Measurements from ENCODE around the gene RNF182.

The RNF182 gene

GRCh38 chr6:14008809-14009208 lies 84.1 kb downstream of the RNF182 start:
- no peaks in the 10 kb centered on the region for H3K79me1 ChIP-seq (ENCODE audit: low read length)
- no peak overlapping the region for H3K4me2 ChIP-seq (ENCODE audit: low read length)
- H4K8ac ChIP-seq (ENCODE audit: low read depth, low read length) = no peak overlapping the region
- no peak overlapping the region for H2BK15ac ChIP-seq (replicated peaks; ENCODE audit: low read depth)
- no peak overlapping the region for H3K27ac ChIP-seq (ENCODE audit: low read depth, low read length)
- H3K4ac ChIP-seq (ENCODE audit: low read depth, low read length) = no peak overlapping the region
- H3K4me3 ChIP-seq (ENCODE audit: low read length) = no peak overlapping the region
- no peaks in the 10 kb centered on the region for H3K36me3 ChIP-seq (ENCODE audit: control insufficient read depth, insufficient read depth, low read length)
- H4K5ac ChIP-seq (ENCODE audit: low read length) = no peak overlapping the region
- H3K79me2 ChIP-seq (ENCODE audit: control insufficient read depth, insufficient read depth, low read length) = no peaks in the 10 kb centered on the region
- no peak overlapping the region for H2AK5ac ChIP-seq (ENCODE audit: low read length)
- H3K23ac ChIP-seq (ENCODE audit: low read length) = no peak overlapping the region
- H3K56ac ChIP-seq (ENCODE audit: low read length) = no peak overlapping the region
- H3K4me1 ChIP-seq (ENCODE audit: control insufficient read depth, low read depth, low read length) = no peaks in the 10 kb centered on the region
- no peak overlapping the region for H3K9ac ChIP-seq (ENCODE audit: low read length)
- DNase-seq = no peak
- no peak overlapping the region for H2BK5ac ChIP-seq (ENCODE audit: low read length)
- WGBS (ENCODE audit: extremely low coverage, insufficient coverage, low lambda C conversion rate) = no CpG with 5 or more reads among the region's 5 CpGs
- H3K27me3 ChIP-seq (ENCODE audit: insufficient read depth, low read length, poor library complexity) = no peaks in the 10 kb centered on the region
- H3K18ac ChIP-seq (ENCODE audit: low read length) = no peak overlapping the region
- no peak overlapping the region for H2BK120ac ChIP-seq (ENCODE audit: low read depth, low read length)

GRCh38 chr6:14009431-14009830 lies 84.7 kb downstream of the RNF182 start:
- Histone ChIP-seq H3K79me2 (ENCODE audit: control insufficient read depth, insufficient read depth, low read length) (no peaks in the 10 kb centered on the region), H3K9ac (ENCODE audit: low read length) (no peak overlapping the region), H2BK5ac (ENCODE audit: low read length) (no peak overlapping the region), H2BK120ac (ENCODE audit: low read depth, low read length) (no peak overlapping the region), H2BK15ac (replicated peaks; ENCODE audit: low read depth) (no peak overlapping the region), H3K4me3 (ENCODE audit: low read length) (no peak overlapping the region), H3K4me2 (ENCODE audit: low read length) (no peak overlapping the region), H3K23ac (ENCODE audit: low read length) (no peak overlapping the region), H3K4me1 (ENCODE audit: control insufficient read depth, low read depth, low read length) (no peaks in the 10 kb centered on the region), H4K8ac (ENCODE audit: low read depth, low read length) (no peak overlapping the region), H3K18ac (ENCODE audit: low read length) (no peak overlapping the region), H3K56ac (ENCODE audit: low read length) (no peak overlapping the region), H3K36me3 (ENCODE audit: control insufficient read depth, insufficient read depth, low read length) (no peaks in the 10 kb centered on the region), H3K27ac (ENCODE audit: low read depth, low read length) (no peak overlapping the region), H3K4ac (ENCODE audit: low read depth, low read length) (no peak overlapping the region), H4K5ac (ENCODE audit: low read length) (no peak overlapping the region), H3K27me3 (ENCODE audit: insufficient read depth, low read length, poor library complexity) (no peaks in the 10 kb centered on the region), H2AK5ac (ENCODE audit: low read length) (no peak overlapping the region), H3K79me1 (ENCODE audit: low read length) (no peaks in the 10 kb centered on the region)
- no peak for DNase-seq
- no CpG with 5 or more reads among the region's 3 CpGs for WGBS (ENCODE audit: extremely low coverage, insufficient coverage, low lambda C conversion rate)

GRCh38 chr6:14010275-14010674 lies 85.5 kb downstream of the RNF182 start:
- no peak overlapping the region for H2BK15ac ChIP-seq (replicated peaks; ENCODE audit: low read depth)
- no peak overlapping the region for H3K23ac ChIP-seq (ENCODE audit: low read length)
- no peak overlapping the region for H3K4me3 ChIP-seq (ENCODE audit: low read length)
- H3K36me3 ChIP-seq (ENCODE audit: control insufficient read depth, insufficient read depth, low read length) = no peaks in the 10 kb centered on the region
- no peak overlapping the region for H3K27ac ChIP-seq (ENCODE audit: low read depth, low read length)
- H2BK120ac ChIP-seq (ENCODE audit: low read depth, low read length) = no peak overlapping the region
- H3K79me2 ChIP-seq (ENCODE audit: control insufficient read depth, insufficient read depth, low read length) = no peaks in the 10 kb centered on the region
- WGBS (ENCODE audit: extremely low coverage, insufficient coverage, low lambda C conversion rate) = no CpG with 5 or more reads among the region's 3 CpGs
- no peaks in the 10 kb centered on the region for H3K4me1 ChIP-seq (ENCODE audit: control insufficient read depth, low read depth, low read length)
- no peak overlapping the region for H2AK5ac ChIP-seq (ENCODE audit: low read length)
- H3K56ac ChIP-seq (ENCODE audit: low read length) = no peak overlapping the region
- no peak overlapping the region for H3K9ac ChIP-seq (ENCODE audit: low read length)
- H3K4ac ChIP-seq (ENCODE audit: low read depth, low read length) = no peak overlapping the region
- no peak overlapping the region for H4K5ac ChIP-seq (ENCODE audit: low read length)
- no peak overlapping the region for H3K4me2 ChIP-seq (ENCODE audit: low read length)
- no peak overlapping the region for H2BK5ac ChIP-seq (ENCODE audit: low read length)
- H3K79me1 ChIP-seq (ENCODE audit: low read length) = no peaks in the 10 kb centered on the region
- no peak overlapping the region for H3K18ac ChIP-seq (ENCODE audit: low read length)
- no peak for DNase-seq
- H4K8ac ChIP-seq (ENCODE audit: low read depth, low read length) = no peak overlapping the region
- no peaks in the 10 kb centered on the region for H3K27me3 ChIP-seq (ENCODE audit: insufficient read depth, low read length, poor library complexity)

- Histone ChIP-seq H3K4ac (ENCODE audit: low read depth, low read length) (no peak overlapping the region), H3K79me1 (ENCODE audit: low read length) (no peaks in the 10 kb centered on the region), H3K4me1 (ENCODE audit: control insufficient read depth, low read depth, low read length) (no peaks in the 10 kb centered on the region), H3K56ac (ENCODE audit: low read length) (no peak overlapping the region), H4K8ac (ENCODE audit: low read depth, low read length) (no peak overlapping the region), H3K27ac (ENCODE audit: low read depth, low read length) (no peak overlapping the region), H2AK5ac (ENCODE audit: low read length) (no peak overlapping the region), H2BK5ac (ENCODE audit: low read length) (no peak overlapping the region), H2BK15ac (replicated peaks; ENCODE audit: low read depth) (no peak overlapping the region), H4K5ac (ENCODE audit: low read length) (no peak overlapping the region), H3K23ac (ENCODE audit: low read length) (no peak overlapping the region), H3K79me2 (ENCODE audit: control insufficient read depth, insufficient read depth, low read length) (no peaks in the 10 kb centered on the region), H3K4me2 (ENCODE audit: low read length) (no peak overlapping the region), H3K9ac (ENCODE audit: low read length) (no peak overlapping the region), H3K27me3 (ENCODE audit: insufficient read depth, low read length, poor library complexity) (no peaks in the 10 kb centered on the region), H3K4me3 (ENCODE audit: low read length) (no peak overlapping the region), H2BK120ac (ENCODE audit: low read depth, low read length) (no peak overlapping the region), H3K18ac (ENCODE audit: low read length) (no peak overlapping the region), H3K36me3 (ENCODE audit: control insufficient read depth, insufficient read depth, low read length) (no peaks in the 10 kb centered on the region)
- 100% methylated on average over 3 of the region's 5 CpGs for WGBS (ENCODE audit: extremely low coverage, insufficient coverage, low lambda C conversion rate)
- no peak for DNase-seq
Observed at GRCh38 chr6:14012313-14013030, 87.7 kb downstream of the RNF182 start.

GRCh38 chr6:14015964-14016363 lies 91.2 kb downstream of the RNF182 start:
- Histone ChIP-seq H2BK5ac (ENCODE audit: low read length) (no peak overlapping the region), H3K9ac (ENCODE audit: low read length) (no peak overlapping the region), H4K5ac (ENCODE audit: low read length) (no peak overlapping the region), H2BK120ac (ENCODE audit: low read depth, low read length) (no peak overlapping the region), H3K56ac (ENCODE audit: low read length) (no peak overlapping the region), H3K36me3 (ENCODE audit: control insufficient read depth, insufficient read depth, low read length) (no peaks in the 10 kb centered on the region), H3K79me1 (ENCODE audit: low read length) (no peaks in the 10 kb centered on the region), H4K8ac (ENCODE audit: low read depth, low read length) (no peak overlapping the region), H3K4me2 (ENCODE audit: low read length) (no peak overlapping the region), H3K27me3 (ENCODE audit: insufficient read depth, low read length, poor library complexity) (no peaks in the 10 kb centered on the region), H3K27ac (ENCODE audit: low read depth, low read length) (no peak overlapping the region), H3K4ac (ENCODE audit: low read depth, low read length) (no peak overlapping the region), H3K4me1 (ENCODE audit: control insufficient read depth, low read depth, low read length) (no peaks in the 10 kb centered on the region), H3K4me3 (ENCODE audit: low read length) (no peak overlapping the region), H2AK5ac (ENCODE audit: low read length) (no peak overlapping the region), H2BK15ac (replicated peaks; ENCODE audit: low read depth) (no peak overlapping the region), H3K23ac (ENCODE audit: low read length) (no peak overlapping the region), H3K79me2 (ENCODE audit: control insufficient read depth, insufficient read depth, low read length) (no peaks in the 10 kb centered on the region), H3K18ac (ENCODE audit: low read length) (no peak overlapping the region)
- no CpG with 5 or more reads among the region's 5 CpGs for WGBS (ENCODE audit: extremely low coverage, insufficient coverage, low lambda C conversion rate)
- DNase-seq = no peak

GRCh38 chr6:14016432-14016831 lies 91.7 kb downstream of the RNF182 start:
- Histone ChIP-seq H3K56ac (ENCODE audit: low read length) (no peak overlapping the region), H3K23ac (ENCODE audit: low read length) (no peak overlapping the region), H3K79me1 (ENCODE audit: low read length) (no peaks in the 10 kb centered on the region), H2AK5ac (ENCODE audit: low read length) (no peak overlapping the region), H3K18ac (ENCODE audit: low read length) (no peak overlapping the region), H3K27ac (ENCODE audit: low read depth, low read length) (no peak overlapping the region), H4K5ac (ENCODE audit: low read length) (no peak overlapping the region), H3K4me3 (ENCODE audit: low read length) (no peak overlapping the region), H3K36me3 (ENCODE audit: control insufficient read depth, insufficient read depth, low read length) (no peaks in the 10 kb centered on the region), H3K4me2 (ENCODE audit: low read length) (no peak overlapping the region), H3K79me2 (ENCODE audit: control insufficient read depth, insufficient read depth, low read length) (no peaks in the 10 kb centered on the region), H2BK15ac (replicated peaks; ENCODE audit: low read depth) (no peak overlapping the region), H4K8ac (ENCODE audit: low read depth, low read length) (no peak overlapping the region), H3K9ac (ENCODE audit: low read length) (no peak overlapping the region), H3K4ac (ENCODE audit: low read depth, low read length) (no peak overlapping the region), H2BK120ac (ENCODE audit: low read depth, low read length) (no peak overlapping the region), H3K4me1 (ENCODE audit: control insufficient read depth, low read depth, low read length) (no peaks in the 10 kb centered on the region), H2BK5ac (ENCODE audit: low read length) (no peak overlapping the region), H3K27me3 (ENCODE audit: insufficient read depth, low read length, poor library complexity) (no peaks in the 10 kb centered on the region)
- WGBS (ENCODE audit: extremely low coverage, insufficient coverage, low lambda C conversion rate) = no CpG with 5 or more reads among the region's 12 CpGs
- no peak for DNase-seq

All from mesendoderm (in vitro differentiated cells).